K562 (cell line): Measurements from ENCODE around the gene MLX. TPM values are rescaled to one million over a fixed set of nuclear protein-coding genes. Genes with fewer than 3 reads are reported as not detected.

Experiments
- ATF2 ChIP-seq: sonication (generic); formaldehyde crosslinking; IDR thresholded peaks from 2 replicates; pipeline ENCODE4 v1.8.1; 2022; ENCODE audit warnings: missing genetic modification reagents
- DDX20 ChIP-seq: fragments of 450-650 bp; IDR thresholded peaks from 2 replicates; pipeline ENCODE4 v1.6.1; 2016; ENCODE audit warnings: missing genetic modification characterization, low read depth, mild to moderate bottlenecking, missing compliant biosample characterization, moderate library complexity
- DEAF1 ChIP-seq: fragments of 450-650 bp; formaldehyde crosslinking; IDR thresholded peaks from 2 replicates; pipeline ENCODE4 v1.4.0; 2020; ENCODE audit warnings: mild to moderate bottlenecking, moderate library complexity
- GATAD2B ChIP-seq: fragments of 450-650 bp; IDR thresholded peaks from 2 replicates; pipeline ENCODE4 v1.6.1; 2017; ENCODE audit warnings: mild to moderate bottlenecking, borderline replicate concordance
- MBD2 ChIP-seq: sonication (generic); IDR thresholded peaks from 2 replicates; pipeline ENCODE4 v1.6.1; 2016; ENCODE audit warnings: low read depth, borderline replicate concordance
- MCM5 ChIP-seq: fragments of 450-650 bp; IDR thresholded peaks from 2 replicates; pipeline ENCODE4 v1.6.1; 2016; ENCODE audit warnings: low read depth
- MYNN ChIP-seq, 2 experiments: sonication (generic); formaldehyde crosslinking in 1 of 2; IDR thresholded peaks; 2 replicates each; pipeline versions ENCODE4 v1.5.0 to v1.6.1; 2016 to 2020; ENCODE audit warnings: antibody characterized with exemption in 1 of 2, missing genetic modification reagents in 1 of 2
- NCOA6 ChIP-seq: fragments of 450-650 bp; IDR thresholded peaks from 2 replicates; pipeline ENCODE4 v1.6.1; 2017; ENCODE audit warnings: mild to moderate bottlenecking
- RBBP5 ChIP-seq: fragments of 200-600 bp; sonication (generic); IDR thresholded peaks from 2 replicates; pipeline ENCODE4 v1.6.1; 2012; ENCODE audit warnings: borderline replicate concordance, mild to moderate bottlenecking, low read length, control low read depth, inconsistent platforms; ENCODE audit not compliant: insufficient read depth, poor library complexity, severe bottlenecking
- RBM22 ChIP-seq: fragments of 200-400 bp; formaldehyde crosslinking; IDR thresholded peaks from 2 replicates; pipeline ENCODE4 v1.6.1; 2018; ENCODE audit warnings: low read length, low read depth; ENCODE audit not compliant: poor library complexity, severe bottlenecking
- THAP7 ChIP-seq: fragments of 250-450 bp; sonication (Bioruptor Pico); IDR thresholded peaks from 2 replicates; pipeline ENCODE4 v1.5.0; 2021
- ZBED1 ChIP-seq: IDR thresholded peaks from 2 replicates; pipeline ENCODE4 v1.6.1; 2014
- ZBTB8A ChIP-seq: fragments of 450-650 bp; IDR thresholded peaks from 2 replicates; pipeline ENCODE4 v1.6.1; 2018; ENCODE audit warnings: mild to moderate bottlenecking, moderate library complexity; ENCODE audit not compliant: partially characterized antibody
- ZEB2 ChIP-seq: fragments of 450-650 bp; IDR thresholded peaks from 2 replicates; pipeline ENCODE4 v1.6.1; 2016
- ZNF12 ChIP-seq: sonication (generic); formaldehyde crosslinking; IDR thresholded peaks from 2 replicates; pipeline ENCODE4 v1.4.0; 2020; ENCODE audit warnings: mild to moderate bottlenecking, missing genetic modification reagents
- ZNF23 ChIP-seq: fragments of 250-450 bp; sonication (Bioruptor Pico); IDR thresholded peaks from 2 replicates; pipeline ENCODE4 v1.4.0; 2020; ENCODE audit warnings: mild to moderate bottlenecking
- ZNF395 ChIP-seq: fragments of 200-800 bp; sonication (Bioruptor generic); IDR thresholded peaks from 2 replicates; pipeline ENCODE4 v1.6.1; 2017; ENCODE audit warnings: missing genetic modification characterization, missing compliant biosample characterization
- ZNF444 ChIP-seq: fragments of 250-450 bp; sonication (Bioruptor Pico); IDR thresholded peaks from 2 replicates; pipeline ENCODE4 v1.4.0; 2020; ENCODE audit warnings: mild to moderate bottlenecking, moderate library complexity
- ZNF639 ChIP-seq, 2 experiments: fragments of 200-800 bp in 1 of 2; sonication (Bioruptor generic) in 1 of 2; sonication (generic) in 1 of 2; formaldehyde crosslinking in 1 of 2; IDR thresholded peaks in 1 of 2; conservative IDR thresholded peaks in 1 of 2; 2 replicates each; pipeline versions ENCODE4 v1.5.0 to v1.6.1; 2016 to 2020; ENCODE audit warnings: missing compliant biosample characterization in 1 of 2, missing genetic modification characterization in 1 of 2, missing genetic modification reagents in 1 of 2
- ZNF778 ChIP-seq: fragments of 450-650 bp; formaldehyde crosslinking; IDR thresholded peaks from 2 replicates; pipeline ENCODE4 v1.4.0; 2020; ENCODE audit warnings: mild to moderate bottlenecking, moderate library complexity
- ZNF830 ChIP-seq: fragments of 250-450 bp; sonication (Bioruptor Pico); IDR thresholded peaks from 2 replicates; pipeline ENCODE4 v1.5.0; 2021; ENCODE audit warnings: mild to moderate bottlenecking
- polyA plus RNA-seq, 8 experiments: library from polyadenylated mRNA; depleted of rRNA in 4 of 8; stranded (reverse) in 5 of 8; unstranded in 3 of 8; fragments of >200 nt; fragmentation: Nextera tagmentation in 2 of 8; fragmentation: Illumina TruSeq in 1 of 8; extraction: Ambion mirVana in 2 of 8; extraction: Trizol in 1 of 8; gene quantifications; 2 replicates each; pipeline versions ENCODE4 v1.2.1 to v1.2.3, GENCODE V29; 2011 to 2014; ENCODE audit warnings: inconsistent platforms in 1 of 8, missing spikeins in 1 of 8
- total RNA-seq, 7 experiments: library from RNA; depleted of rRNA in 6 of 7; stranded (reverse); fragments of >200 nt in 6 of 7; fragmentation: Illumina TruSeq in 2 of 7; extraction: Trizol in 2 of 7; gene quantifications; 2 replicates each; pipeline versions ENCODE4 v1.2.1 to v1.2.3, GENCODE V29; 2011 to 2021; ENCODE audit warnings: low replicate concordance in 1 of 7

MLX gene
- total and polyA plus RNA-seq, 9 of the 15 experiments (the other 6 are each of a cell fraction or from before 2014, with no cell fraction given), result 42.9 to 100 (median 58.9) TPM

- no peak for TF ChIP-seq ZNF444
- TF ChIP-seq THAP7 (CRISPR knock-in tag), result no peak
- no peak for TF ChIP-seq ZNF639 (CRISPR knock-in tag; conservative IDR thresholded peaks at IDR 0.05 in 1 of 2, IDR thresholded peaks at IDR 0.05 in 1 of 2)
- TF ChIP-seq ZNF778 (CRISPR knock-in tag), result no peak
- no peak for TF ChIP-seq DEAF1
- TF ChIP-seq ZNF395, result peak; percentile 29
- TF ChIP-seq GATAD2B, result no peak
- TF ChIP-seq ZNF23, result no peak
- no peak for TF ChIP-seq NCOA6
- TF ChIP-seq MYNN (IDR thresholded peaks at IDR 0.05), result peak; percentile 41; the same call in 1 of the 2 replicates
- no peak for TF ChIP-seq MYNN (CRISPR knock-in tag; IDR thresholded peaks at IDR 0.05)
- TF ChIP-seq ATF2 (CRISPR knock-in tag), result no peak
- TF ChIP-seq ZNF830 (CRISPR knock-in tag), result no peak
- no peak for TF ChIP-seq ZBED1
- TF ChIP-seq DDX20 (tag), result no peak
- TF ChIP-seq ZBTB8A, result no peak
- TF ChIP-seq MCM5, result no peak
- TF ChIP-seq RBM22, result no peak
- no peak for TF ChIP-seq ZNF12 (CRISPR knock-in tag)
- TF ChIP-seq ZEB2, result peak; percentile 24; the same call in 1 of the 2 replicates
- no peak for TF ChIP-seq RBBP5
- TF ChIP-seq MBD2, result no peak
These were observed 48.7 kb upstream of the MLX start (continued) for GRCh38 chr17:42518046-42518754.
